ENCODE data around the gene CLN5.

The CLN5 gene

DNA sequence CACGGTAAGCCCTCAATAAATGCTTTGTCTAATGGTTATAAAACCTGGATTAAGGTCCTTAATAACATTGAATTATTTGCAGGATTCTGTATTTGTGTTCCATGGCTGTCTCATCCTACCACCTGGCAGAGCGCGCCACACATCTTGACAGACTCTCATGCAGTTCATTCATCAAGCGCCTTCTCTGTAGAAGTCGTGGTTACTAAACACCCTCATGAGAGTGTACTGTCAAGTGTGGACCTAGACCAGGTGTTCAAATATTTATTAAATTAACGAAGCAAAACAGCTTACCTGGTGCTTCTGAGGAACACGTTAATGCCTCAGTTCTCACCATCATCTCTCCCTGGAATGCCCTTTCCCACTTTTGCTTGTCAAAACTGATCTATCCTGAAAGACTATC is 48.2 kb downstream of the CLN5 start:
- H3K9me3 Mint-ChIP-seq: no peaks in the 10 kb centered on the region
- H3K27me3 Mint-ChIP-seq (ENCODE audit: low read depth): no peaks in the 10 kb centered on the region
- no peak overlapping the region for H3K27ac Mint-ChIP-seq
- peaks cover 8% of the 10 kb centered on the region for H3K36me3 Mint-ChIP-seq (ENCODE audit: low read depth)
- no peaks in the 10 kb centered on the region for H3K4me1 Mint-ChIP-seq (ENCODE audit: low read depth)
- no peak for DNase-seq (ENCODE audit: low spot score)
- no peak overlapping the region for H3K4me3 Mint-ChIP-seq

DNA sequence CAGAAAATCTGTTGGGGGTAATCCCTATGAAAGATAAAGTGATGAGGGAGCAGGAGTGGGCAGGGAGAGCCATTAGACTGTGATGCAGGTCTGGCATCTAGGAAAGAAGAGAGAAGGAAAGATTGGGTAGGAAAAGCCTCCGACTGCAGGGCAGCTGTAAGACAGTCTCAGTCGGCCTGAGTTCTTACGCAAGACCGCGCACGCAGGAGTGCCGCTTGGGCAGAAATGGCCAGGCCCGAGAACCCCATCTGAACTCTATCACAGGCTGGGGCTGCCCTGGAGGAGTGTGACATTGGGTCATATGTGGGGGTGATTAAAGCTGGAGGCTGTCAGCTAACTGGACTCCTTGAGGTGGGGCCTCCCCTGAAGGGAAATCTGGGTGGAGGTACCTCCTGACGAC is 49.0 kb downstream of the CLN5 start:
- H3K27ac Mint-ChIP-seq: no peak overlapping the region
- H3K4me3 Mint-ChIP-seq: no peak overlapping the region
- no peaks in the 10 kb centered on the region for H3K4me1 Mint-ChIP-seq (ENCODE audit: low read depth)
- H3K9me3 Mint-ChIP-seq: no peaks in the 10 kb centered on the region
- no peaks in the 10 kb centered on the region for H3K27me3 Mint-ChIP-seq (ENCODE audit: low read depth)
- DNase-seq (ENCODE audit: low spot score): no peak
- H3K36me3 Mint-ChIP-seq (ENCODE audit: low read depth): peaks cover 10% of the 10 kb centered on the region

DNA sequence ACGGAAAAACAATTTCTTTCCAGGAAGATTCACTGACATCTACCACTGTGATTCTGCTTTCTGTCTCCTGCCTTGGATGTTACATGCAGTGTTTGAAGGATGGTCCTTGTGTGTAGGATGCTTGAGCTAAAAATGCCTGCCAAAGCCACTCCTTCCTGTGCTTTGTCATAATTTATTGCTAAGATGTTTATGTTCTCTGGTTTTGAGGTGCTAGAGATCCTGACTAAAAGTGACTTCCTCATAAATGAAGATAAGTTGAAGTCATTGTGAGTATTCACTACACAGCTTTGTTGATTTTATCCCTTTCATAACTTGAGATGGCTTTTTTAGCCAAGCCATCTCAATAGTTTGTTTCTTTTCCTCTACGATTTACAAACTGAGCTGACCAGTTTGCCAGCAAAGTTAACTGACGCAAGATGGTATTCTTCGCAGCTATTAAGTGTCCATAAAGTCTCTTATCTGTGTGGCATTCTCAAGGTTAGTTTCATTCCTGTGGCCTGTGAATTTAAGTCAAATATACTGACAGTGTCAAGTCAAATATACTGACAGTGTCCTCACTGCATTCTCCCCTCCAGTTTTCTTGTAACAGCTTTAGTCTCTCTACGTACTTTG is 50.8 kb downstream of the CLN5 start:
- Mint-ChIP-seq H3K27ac (no peak overlapping the region), H3K36me3 (ENCODE audit: low read depth) (peaks cover 23% of the 10 kb centered on the region), H3K9me3 (no peaks in the 10 kb centered on the region), H3K4me1 (ENCODE audit: low read depth) (no peaks in the 10 kb centered on the region), H3K4me3 (no peak overlapping the region), H3K27me3 (ENCODE audit: low read depth) (no peaks in the 10 kb centered on the region)
- DNase-seq (ENCODE audit: low spot score): no peak

DNA sequence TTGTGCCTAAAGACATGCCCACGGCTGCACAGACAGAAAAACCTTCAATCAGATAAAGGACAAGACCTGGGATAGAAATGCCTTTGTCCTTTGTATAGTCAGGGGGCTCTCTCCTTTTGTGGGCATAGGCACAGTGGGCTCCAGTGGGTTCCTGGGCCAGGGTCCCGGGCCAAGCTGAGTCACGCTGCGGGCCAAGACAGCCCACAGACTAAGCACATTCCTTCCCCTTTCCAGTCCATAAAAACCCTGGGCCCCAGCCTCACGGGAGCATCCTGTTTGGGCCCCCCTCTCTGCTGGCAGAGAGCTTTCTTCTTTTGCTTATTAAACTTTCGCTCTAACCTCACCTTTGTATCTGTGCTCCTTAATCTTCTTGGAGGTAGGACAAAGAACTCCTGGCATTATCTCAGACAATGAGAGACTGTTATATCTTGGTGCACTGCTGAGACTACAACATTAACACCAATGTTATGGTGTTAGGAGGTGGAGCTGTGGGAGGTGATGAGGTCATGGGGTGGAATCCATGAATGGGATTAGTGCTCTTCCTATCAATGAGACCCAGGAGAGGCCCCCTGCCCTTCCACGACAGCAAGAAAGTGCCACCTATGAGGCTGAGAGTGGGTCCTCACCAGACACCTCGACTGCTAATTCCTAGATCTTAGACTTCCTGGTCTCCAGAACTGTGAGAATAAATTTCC is 55.9 kb downstream of the CLN5 start:
- Mint-ChIP-seq H3K27me3 (ENCODE audit: low read depth) (no peaks in the 10 kb centered on the region), H3K9me3 (no peaks in the 10 kb centered on the region), H3K4me3 (no peak overlapping the region), H3K27ac (no peak overlapping the region), H3K36me3 (ENCODE audit: low read depth) (peaks cover 53% of the 10 kb centered on the region), H3K4me1 (ENCODE audit: low read depth) (no peaks in the 10 kb centered on the region)
- no peak for DNase-seq (ENCODE audit: low spot score)

DNA sequence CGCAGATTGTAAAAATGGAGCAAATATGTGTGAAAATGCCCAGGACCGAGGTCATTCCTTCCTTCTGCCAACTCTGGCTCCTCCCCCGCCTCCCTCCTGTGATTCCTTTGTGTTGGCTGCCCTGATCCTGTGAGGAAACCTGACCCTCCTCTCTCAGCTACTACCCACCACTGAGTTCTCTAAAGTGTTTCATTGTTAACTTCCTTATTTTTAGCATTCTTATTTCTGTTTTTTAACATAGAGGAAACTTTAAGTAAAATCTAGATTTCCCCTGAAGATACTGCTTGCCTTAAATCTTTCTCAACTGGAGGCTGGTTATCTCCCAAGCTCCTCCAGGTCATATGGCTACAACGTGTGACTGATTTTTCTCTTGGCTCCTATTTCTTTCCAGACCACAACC is 56.8 kb downstream of the CLN5 start:
- DNase-seq (ENCODE audit: low spot score): no peak
- no peaks in the 10 kb centered on the region for H3K9me3 Mint-ChIP-seq
- H3K4me1 Mint-ChIP-seq (ENCODE audit: low read depth): no peaks in the 10 kb centered on the region
- peaks cover 54% of the 10 kb centered on the region for H3K36me3 Mint-ChIP-seq (ENCODE audit: low read depth)
- H3K4me3 Mint-ChIP-seq: no peak overlapping the region
- no peak overlapping the region for H3K27ac Mint-ChIP-seq
- H3K27me3 Mint-ChIP-seq (ENCODE audit: low read depth): no peaks in the 10 kb centered on the region

- H3K4me1 Mint-ChIP-seq (ENCODE audit: low read depth): no peaks in the 10 kb centered on the region
- H3K27ac Mint-ChIP-seq: no peak overlapping the region
- H3K27me3 Mint-ChIP-seq (ENCODE audit: low read depth): no peaks in the 10 kb centered on the region
- peaks cover 55% of the 10 kb centered on the region for H3K36me3 Mint-ChIP-seq (ENCODE audit: low read depth)
- no peak overlapping the region for H3K4me3 Mint-ChIP-seq
- no peak for DNase-seq (ENCODE audit: low spot score)
- H3K9me3 Mint-ChIP-seq: no peaks in the 10 kb centered on the region
These were observed 61.3 kb downstream of the CLN5 start for GRCh38 chr13:77053192-77053591.

Measured in T-helper 2 cell treated with Interferon-gamma antibody and Interleukin-4, amounts not matched to agents 5 μg/mL and 100 μg/mL, for 36 hours (primary cell).